GM23338 (cell line): ENCODE results near the gene RELN.

Source experiments
- CREB1 ChIP-seq: fragments of 250-450 bp; sonication (Bioruptor Pico); IDR thresholded peaks from 2 replicates; pipeline ENCODE4 v1.5.0; 2020; ENCODE audit warnings: low read depth, mild to moderate bottlenecking, moderate library complexity
- EZH2 ChIP-seq: fragments of 200-600 bp; sonication (generic); IDR thresholded peaks from one replicate; pipeline ENCODE4 v1.8.0; 2017; ENCODE audit warnings: antibody characterized with exemption, mild to moderate bottlenecking, low read depth; ENCODE audit not compliant: unreplicated experiment
- EZH2phosphoT487 ChIP-seq: fragments of 200-600 bp; sonication (generic); IDR thresholded peaks from one replicate; pipeline ENCODE4 v1.8.1; 2018; ENCODE audit warnings: antibody characterized with exemption; ENCODE audit not compliant: unreplicated experiment
- JUNB ChIP-seq: IDR thresholded peaks from one replicate; pipeline ENCODE4 v1.6.1; 2016; ENCODE audit warnings: antibody characterized with exemption; ENCODE audit not compliant: unreplicated experiment
- NANOG ChIP-seq: IDR thresholded peaks from 2 replicates; pipeline ENCODE4 v1.6.1; 2016; ENCODE audit warnings: antibody characterized with exemption, borderline replicate concordance
- POLR2AphosphoS5 ChIP-seq: IDR thresholded peaks from 2 replicates; pipeline ENCODE4 v1.6.1; 2016; ENCODE audit warnings: antibody characterized with exemption, low read depth
- STAT1 ChIP-seq: IDR thresholded peaks from one replicate; pipeline ENCODE4 v1.6.1; 2016; ENCODE audit warnings: antibody characterized with exemption; ENCODE audit not compliant: unreplicated experiment
- ZNF114 ChIP-seq: fragments of 250-450 bp; sonication (Bioruptor Pico); IDR thresholded peaks from 2 replicates; pipeline ENCODE4 v1.5.0; 2020; ENCODE audit warnings: mild to moderate bottlenecking, moderate library complexity
- ZNF331 ChIP-seq: fragments of 250-450 bp; sonication (Bioruptor Pico); IDR thresholded peaks from 2 replicates; pipeline ENCODE4 v1.5.0; 2020; ENCODE audit warnings: low read depth, mild to moderate bottlenecking, moderate library complexity
- TF ChIP-seq, protein P1 (sequence below), 2 experiments: fragments of 200-600 bp in 1 of 2; sonication (generic) in 1 of 2; conservative IDR thresholded peaks; 2 replicates each; pipeline versions ENCODE4 v1.5.1 to v1.6.1; 2016 to 2017; ENCODE audit warnings: antibody characterized with exemption in 2 of 2, low read depth in 2 of 2, mild to moderate bottlenecking in 2 of 2, moderate library complexity in 1 of 2
- TF ChIP-seq, protein P2 (sequence below): IDR thresholded peaks from one replicate; pipeline ENCODE4 v1.6.1; 2018; ENCODE audit warnings: antibody characterized with exemption; ENCODE audit not compliant: unreplicated experiment
- TF ChIP-seq, protein P3 (sequence below): IDR thresholded peaks from 2 replicates; pipeline ENCODE4 v1.6.1; 2016; ENCODE audit warnings: antibody characterized with exemption

DNA sequence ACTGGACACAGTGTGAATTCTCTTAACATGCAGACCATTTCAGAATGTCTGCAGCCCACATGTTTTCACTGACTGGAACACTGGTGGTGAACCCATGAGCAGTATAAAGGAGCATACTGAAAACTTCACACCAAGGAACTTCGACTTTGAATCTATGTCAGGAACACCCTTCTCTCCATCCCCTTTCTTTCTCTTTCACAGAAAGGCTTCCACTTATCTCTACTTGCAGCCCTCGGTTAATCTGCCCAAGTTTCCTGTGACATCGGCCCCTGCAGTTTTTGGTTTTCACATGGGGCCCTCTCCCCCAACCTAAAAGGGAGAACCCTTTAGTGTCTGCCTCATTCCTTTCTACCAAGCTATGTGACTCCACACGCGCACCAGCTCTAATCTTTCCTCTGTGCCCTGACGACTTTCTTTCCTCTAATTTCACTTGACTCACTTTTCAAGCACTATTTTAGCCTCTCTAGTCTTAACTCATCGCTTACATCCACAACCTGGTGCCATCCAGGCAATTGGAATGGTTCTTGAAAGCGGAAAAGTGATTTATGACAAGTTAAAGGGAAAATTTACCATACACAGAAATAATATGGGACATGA is 70.1 kb downstream of the RELN start:
- TF ChIP-seq, protein P1, sequence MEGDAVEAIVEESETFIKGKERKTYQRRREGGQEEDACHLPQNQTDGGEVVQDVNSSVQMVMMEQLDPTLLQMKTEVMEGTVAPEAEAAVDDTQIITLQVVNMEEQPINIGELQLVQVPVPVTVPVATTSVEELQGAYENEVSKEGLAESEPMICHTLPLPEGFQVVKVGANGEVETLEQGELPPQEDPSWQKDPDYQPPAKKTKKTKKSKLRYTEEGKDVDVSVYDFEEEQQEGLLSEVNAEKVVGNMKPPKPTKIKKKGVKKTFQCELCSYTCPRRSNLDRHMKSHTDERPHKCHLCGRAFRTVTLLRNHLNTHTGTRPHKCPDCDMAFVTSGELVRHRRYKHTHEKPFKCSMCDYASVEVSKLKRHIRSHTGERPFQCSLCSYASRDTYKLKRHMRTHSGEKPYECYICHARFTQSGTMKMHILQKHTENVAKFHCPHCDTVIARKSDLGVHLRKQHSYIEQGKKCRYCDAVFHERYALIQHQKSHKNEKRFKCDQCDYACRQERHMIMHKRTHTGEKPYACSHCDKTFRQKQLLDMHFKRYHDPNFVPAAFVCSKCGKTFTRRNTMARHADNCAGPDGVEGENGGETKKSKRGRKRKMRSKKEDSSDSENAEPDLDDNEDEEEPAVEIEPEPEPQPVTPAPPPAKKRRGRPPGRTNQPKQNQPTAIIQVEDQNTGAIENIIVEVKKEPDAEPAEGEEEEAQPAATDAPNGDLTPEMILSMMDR (conservative IDR thresholded peaks at IDR 0.05; ENCODE audit: low read depth in 2 of 2) = no peak
- TF ChIP-seq, protein P2, sequence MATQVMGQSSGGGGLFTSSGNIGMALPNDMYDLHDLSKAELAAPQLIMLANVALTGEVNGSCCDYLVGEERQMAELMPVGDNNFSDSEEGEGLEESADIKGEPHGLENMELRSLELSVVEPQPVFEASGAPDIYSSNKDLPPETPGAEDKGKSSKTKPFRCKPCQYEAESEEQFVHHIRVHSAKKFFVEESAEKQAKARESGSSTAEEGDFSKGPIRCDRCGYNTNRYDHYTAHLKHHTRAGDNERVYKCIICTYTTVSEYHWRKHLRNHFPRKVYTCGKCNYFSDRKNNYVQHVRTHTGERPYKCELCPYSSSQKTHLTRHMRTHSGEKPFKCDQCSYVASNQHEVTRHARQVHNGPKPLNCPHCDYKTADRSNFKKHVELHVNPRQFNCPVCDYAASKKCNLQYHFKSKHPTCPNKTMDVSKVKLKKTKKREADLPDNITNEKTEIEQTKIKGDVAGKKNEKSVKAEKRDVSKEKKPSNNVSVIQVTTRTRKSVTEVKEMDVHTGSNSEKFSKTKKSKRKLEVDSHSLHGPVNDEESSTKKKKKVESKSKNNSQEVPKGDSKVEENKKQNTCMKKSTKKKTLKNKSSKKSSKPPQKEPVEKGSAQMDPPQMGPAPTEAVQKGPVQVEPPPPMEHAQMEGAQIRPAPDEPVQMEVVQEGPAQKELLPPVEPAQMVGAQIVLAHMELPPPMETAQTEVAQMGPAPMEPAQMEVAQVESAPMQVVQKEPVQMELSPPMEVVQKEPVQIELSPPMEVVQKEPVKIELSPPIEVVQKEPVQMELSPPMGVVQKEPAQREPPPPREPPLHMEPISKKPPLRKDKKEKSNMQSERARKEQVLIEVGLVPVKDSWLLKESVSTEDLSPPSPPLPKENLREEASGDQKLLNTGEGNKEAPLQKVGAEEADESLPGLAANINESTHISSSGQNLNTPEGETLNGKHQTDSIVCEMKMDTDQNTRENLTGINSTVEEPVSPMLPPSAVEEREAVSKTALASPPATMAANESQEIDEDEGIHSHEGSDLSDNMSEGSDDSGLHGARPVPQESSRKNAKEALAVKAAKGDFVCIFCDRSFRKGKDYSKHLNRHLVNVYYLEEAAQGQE = no peak
- TF ChIP-seq POLR2AphosphoS5 (no peak), EZH2phosphoT487 (no peak), CREB1 (no peak), JUNB (no peak), EZH2 (no peak), ZNF114 (CRISPR knock-in tag) (no peak), STAT1 (no peak), NANOG (no peak), ZNF331 (CRISPR knock-in tag) (no peak)
- TF ChIP-seq, protein P3, sequence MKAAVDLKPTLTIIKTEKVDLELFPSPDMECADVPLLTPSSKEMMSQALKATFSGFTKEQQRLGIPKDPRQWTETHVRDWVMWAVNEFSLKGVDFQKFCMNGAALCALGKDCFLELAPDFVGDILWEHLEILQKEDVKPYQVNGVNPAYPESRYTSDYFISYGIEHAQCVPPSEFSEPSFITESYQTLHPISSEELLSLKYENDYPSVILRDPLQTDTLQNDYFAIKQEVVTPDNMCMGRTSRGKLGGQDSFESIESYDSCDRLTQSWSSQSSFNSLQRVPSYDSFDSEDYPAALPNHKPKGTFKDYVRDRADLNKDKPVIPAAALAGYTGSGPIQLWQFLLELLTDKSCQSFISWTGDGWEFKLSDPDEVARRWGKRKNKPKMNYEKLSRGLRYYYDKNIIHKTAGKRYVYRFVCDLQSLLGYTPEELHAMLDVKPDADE = no peak
